CD4-positive, alpha-beta T cell treated with Interleukin-15 for 4 hours (primary cell): Measurements from ENCODE around the gene PLB1.

Experiments used
- DNase-seq: peaks from one replicate; pipeline ENCODE4 v3.0.0-alpha.2; 2020; ENCODE audit warnings: low spot score

The PLB1 gene

GRCh38 chr2:28612131-28612812 is 116.4 kb downstream of the PLB1 start:
- DNase-seq, result no peak

- DNase-seq, result peak; percentile 15
Observed at GRCh38 chr2:28613186-28613585, 117.3 kb downstream of the PLB1 start.

GRCh38 chr2:28613633-28614501 is 118.0 kb downstream of the PLB1 start:
- DNase-seq, result peak; percentile 63

- no peak for DNase-seq
Observed at GRCh38 chr2:28615706-28616105, 119.8 kb downstream of the PLB1 start.

GRCh38 chr2:28616396-28616999 is 120.6 kb downstream of the PLB1 start:
- DNase-seq, result no peak

GRCh38 chr2:28617502-28618184 is 121.8 kb downstream of the PLB1 start:
- no peak for DNase-seq

GRCh38 chr2:28618221-28619141 is 122.6 kb downstream of the PLB1 start:
- DNase-seq, result no peak

- no peak for DNase-seq
Observed at GRCh38 chr2:28619213-28620196, 123.6 kb downstream of the PLB1 start.

- no peak for DNase-seq
Observed at GRCh38 chr2:28620291-28620793, 124.5 kb downstream of the PLB1 start.

GRCh38 chr2:28620801-28621171 is 124.9 kb downstream of the PLB1 start:
- DNase-seq, result no peak

- peak; percentile 82 for DNase-seq
Observed at GRCh38 chr2:28621172-28622100, 125.6 kb downstream of the PLB1 start.

GRCh38 chr2:28622101-28622499 is 126.2 kb downstream of the PLB1 start:
- DNase-seq, result no peak

GRCh38 chr2:28623582-28624405 is 127.9 kb downstream of the PLB1 start:
- no peak for DNase-seq

GRCh38 chr2:28624436-28624792 is 128.6 kb downstream of the PLB1 start:
- no peak for DNase-seq

- DNase-seq, result peak; percentile 50
Observed at GRCh38 chr2:28624793-28625701, 129.2 kb downstream of the PLB1 start.

- no peak for DNase-seq
Observed at GRCh38 chr2:28626376-28626775, 130.5 kb downstream of the PLB1 start.

- DNase-seq, result no peak
Observed at GRCh38 chr2:28626891-28627421, 131.1 kb downstream of the PLB1 start.
